GM19468 (cell line): ENCODE results near the gene VPS11.
A peak's percentile ranks its signal among the peaks of the same experiment; 100 is the strongest.

ENCODE experiments used
- ATAC-seq: cut with Tn5 transposase; IDR thresholded peaks from one replicate; pipeline ENCODE4 v1.9.1; 2021; ENCODE audit warnings: mild to moderate bottlenecking, moderate library complexity, moderate number of reproducible peaks; ENCODE audit not compliant: unreplicated experiment; ENCODE audit errors: extremely low read depth

The VPS11 gene

GRCh38 chr11:119116601-119117000, 49.0 kb downstream of the VPS11 start:
- ATAC-seq: no peak

- ATAC-seq: no peak
Measured at GRCh38 chr11:119117004-119117706, 49.5 kb downstream of the VPS11 start.

GRCh38 chr11:119118227-119118626, 50.6 kb downstream of the VPS11 start:
- no peak for ATAC-seq

- ATAC-seq: no peak
Measured at GRCh38 chr11:119118946-119119345, 51.3 kb downstream of the VPS11 start.

- no peak for ATAC-seq
Measured at GRCh38 chr11:119120639-119121007, 53.0 kb downstream of the VPS11 start.

GRCh38 chr11:119121008-119121810, 53.6 kb downstream of the VPS11 start, which contains the start of gene HINFP:
TSS of gene HINFP (plus strand) at chr11:119121580. CDS start at chr11:119126945, 5,365 bp downstream.
- peak; percentile 93 for ATAC-seq

- no peak for ATAC-seq
Measured at GRCh38 chr11:119121811-119122124, 54.1 kb downstream of the VPS11 start.

GRCh38 chr11:119125821-119126220, 58.2 kb downstream of the VPS11 start:
- no peak for ATAC-seq

- ATAC-seq: no peak
Measured at GRCh38 chr11:119126675-119127268, 59.2 kb downstream of the VPS11 start.

- ATAC-seq: no peak
Measured at GRCh38 chr11:119130662-119131061, 63.0 kb downstream of the VPS11 start.
